HL-60 (cell line): ENCODE measurements around the gene ORC2.
"Not testable (repeated sequence)": the region's sequence is repeated elsewhere in the genome, so short reads cannot be mapped to it uniquely, and the experiment has no call there.

Experiments
- DNase-seq, 2 experiments: peaks; one replicate each; pipeline ENCODE4 v3.0.0-alpha.2; 2010 to 2020; ENCODE audit warnings: low read depth in 1 of 2, low spot score in 1 of 2
- H3K27ac ChIP-seq: fragments of 250-450 bp; sonication (Bioruptor Pico); replicated peaks from 2 replicates; pipeline ENCODE4 v1.5.1; 2020; ENCODE audit warnings: mild to moderate bottlenecking, moderate library complexity
- H3K27me3 ChIP-seq: fragments of 250-450 bp; sonication (Bioruptor Pico); 2 replicates; pipeline ENCODE4 v1.5.1; 2021; ENCODE audit warnings: mild to moderate bottlenecking, moderate library complexity; ENCODE audit not compliant: insufficient read depth, poor library complexity, severe bottlenecking
- H3K4me3 ChIP-seq: replicated peaks from 2 replicates; pipeline ENCODE4 v1.5.1; 2011; ENCODE audit warnings: mild to moderate bottlenecking, control low read depth, low read length; ENCODE audit not compliant: insufficient read depth
- GABPA ChIP-seq: IDR thresholded peaks from 2 replicates; pipeline ENCODE4 v1.6.1; 2012; ENCODE audit warnings: low read depth
- POLR2AphosphoS5 ChIP-seq: IDR thresholded peaks from 2 replicates; pipeline ENCODE4 v1.6.1; 2012; ENCODE audit warnings: low read depth
- SPI1 ChIP-seq: IDR thresholded peaks from 2 replicates; pipeline ENCODE4 v1.6.1; 2012; ENCODE audit warnings: low read depth, mild to moderate bottlenecking, borderline replicate concordance
- TF ChIP-seq, protein P1 (sequence below): IDR thresholded peaks from 2 replicates; pipeline ENCODE4 v1.6.1; 2012; ENCODE audit warnings: low read depth; ENCODE audit not compliant: insufficient replicate concordance
- TF ChIP-seq, protein P2 (sequence below): IDR thresholded peaks from one replicate; pipeline ENCODE4 v1.5.1; 2011; ENCODE audit warnings: low read length, control low read depth, inconsistent platforms; ENCODE audit not compliant: insufficient read depth

The ORC2 gene

DNA sequence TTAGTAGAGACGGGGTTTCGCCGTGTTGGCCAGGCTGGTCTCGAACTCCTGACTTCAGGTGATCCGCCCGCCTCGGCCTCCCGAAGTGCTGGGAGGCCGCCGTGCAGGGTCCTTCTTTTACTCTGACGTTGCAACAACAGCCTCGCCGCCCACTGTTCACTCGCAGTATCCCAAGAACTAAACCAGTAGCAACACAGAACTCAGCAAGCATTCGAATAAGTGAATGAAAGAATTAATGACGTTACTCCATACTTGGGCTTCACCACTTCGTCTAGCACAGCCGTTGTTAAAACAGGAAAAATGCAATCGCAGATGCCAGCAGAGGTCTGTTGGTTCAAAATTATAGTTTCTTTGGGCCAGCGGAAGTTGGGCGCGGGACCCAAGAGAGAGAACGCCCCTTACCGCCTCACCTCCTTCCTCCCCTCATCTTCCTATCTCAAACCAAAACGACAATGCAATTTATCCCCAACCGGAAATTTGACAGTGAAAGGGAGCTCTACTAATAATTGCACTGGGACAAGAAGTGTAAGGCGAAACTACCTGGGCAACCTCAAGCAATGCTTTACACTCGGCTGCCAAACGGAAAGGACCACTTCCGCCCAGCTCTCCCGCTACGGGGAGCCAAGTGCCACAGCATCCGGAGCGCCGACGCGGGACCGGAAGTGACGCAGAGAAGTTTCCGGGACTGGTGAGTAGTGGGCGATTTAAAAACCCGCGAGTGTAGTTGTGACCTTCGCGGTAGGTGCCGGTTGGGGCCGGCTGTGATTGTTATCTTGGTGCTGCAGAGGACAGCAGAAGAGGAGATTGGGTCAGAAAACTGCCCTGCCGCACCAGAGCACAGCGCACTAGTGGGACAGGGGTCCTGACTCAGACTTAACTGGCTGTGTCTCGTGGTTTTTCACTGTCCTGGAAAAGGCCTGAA is 74.5 kb downstream of the ORC2 start, which contains the start of the genes NIF3L1 and PPIL3:
TSS of gene NIF3L1 (plus strand) at position 668 of the 922 bp plus-strand sequence. CDS start 2,573 bp downstream, outside the sequence.
TSS of gene PPIL3 (minus strand) at position 374 of the 922 bp plus-strand sequence. CDS start 1,462 bp downstream, outside the sequence.
- peak within 1 kb of the TSS; percentile 94 for H3K27ac ChIP-seq
- peak; percentile 97 to 99 for DNase-seq
- peak; percentile 66 for TF ChIP-seq POLR2AphosphoS5
- peak; percentile 25; the same call in 1 of the 2 replicates for TF ChIP-seq SPI1
- TF ChIP-seq, protein P1, sequence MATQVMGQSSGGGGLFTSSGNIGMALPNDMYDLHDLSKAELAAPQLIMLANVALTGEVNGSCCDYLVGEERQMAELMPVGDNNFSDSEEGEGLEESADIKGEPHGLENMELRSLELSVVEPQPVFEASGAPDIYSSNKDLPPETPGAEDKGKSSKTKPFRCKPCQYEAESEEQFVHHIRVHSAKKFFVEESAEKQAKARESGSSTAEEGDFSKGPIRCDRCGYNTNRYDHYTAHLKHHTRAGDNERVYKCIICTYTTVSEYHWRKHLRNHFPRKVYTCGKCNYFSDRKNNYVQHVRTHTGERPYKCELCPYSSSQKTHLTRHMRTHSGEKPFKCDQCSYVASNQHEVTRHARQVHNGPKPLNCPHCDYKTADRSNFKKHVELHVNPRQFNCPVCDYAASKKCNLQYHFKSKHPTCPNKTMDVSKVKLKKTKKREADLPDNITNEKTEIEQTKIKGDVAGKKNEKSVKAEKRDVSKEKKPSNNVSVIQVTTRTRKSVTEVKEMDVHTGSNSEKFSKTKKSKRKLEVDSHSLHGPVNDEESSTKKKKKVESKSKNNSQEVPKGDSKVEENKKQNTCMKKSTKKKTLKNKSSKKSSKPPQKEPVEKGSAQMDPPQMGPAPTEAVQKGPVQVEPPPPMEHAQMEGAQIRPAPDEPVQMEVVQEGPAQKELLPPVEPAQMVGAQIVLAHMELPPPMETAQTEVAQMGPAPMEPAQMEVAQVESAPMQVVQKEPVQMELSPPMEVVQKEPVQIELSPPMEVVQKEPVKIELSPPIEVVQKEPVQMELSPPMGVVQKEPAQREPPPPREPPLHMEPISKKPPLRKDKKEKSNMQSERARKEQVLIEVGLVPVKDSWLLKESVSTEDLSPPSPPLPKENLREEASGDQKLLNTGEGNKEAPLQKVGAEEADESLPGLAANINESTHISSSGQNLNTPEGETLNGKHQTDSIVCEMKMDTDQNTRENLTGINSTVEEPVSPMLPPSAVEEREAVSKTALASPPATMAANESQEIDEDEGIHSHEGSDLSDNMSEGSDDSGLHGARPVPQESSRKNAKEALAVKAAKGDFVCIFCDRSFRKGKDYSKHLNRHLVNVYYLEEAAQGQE, result peak; percentile 83
- TF ChIP-seq GABPA, result peak; percentile 99
- TF ChIP-seq, protein P2, sequence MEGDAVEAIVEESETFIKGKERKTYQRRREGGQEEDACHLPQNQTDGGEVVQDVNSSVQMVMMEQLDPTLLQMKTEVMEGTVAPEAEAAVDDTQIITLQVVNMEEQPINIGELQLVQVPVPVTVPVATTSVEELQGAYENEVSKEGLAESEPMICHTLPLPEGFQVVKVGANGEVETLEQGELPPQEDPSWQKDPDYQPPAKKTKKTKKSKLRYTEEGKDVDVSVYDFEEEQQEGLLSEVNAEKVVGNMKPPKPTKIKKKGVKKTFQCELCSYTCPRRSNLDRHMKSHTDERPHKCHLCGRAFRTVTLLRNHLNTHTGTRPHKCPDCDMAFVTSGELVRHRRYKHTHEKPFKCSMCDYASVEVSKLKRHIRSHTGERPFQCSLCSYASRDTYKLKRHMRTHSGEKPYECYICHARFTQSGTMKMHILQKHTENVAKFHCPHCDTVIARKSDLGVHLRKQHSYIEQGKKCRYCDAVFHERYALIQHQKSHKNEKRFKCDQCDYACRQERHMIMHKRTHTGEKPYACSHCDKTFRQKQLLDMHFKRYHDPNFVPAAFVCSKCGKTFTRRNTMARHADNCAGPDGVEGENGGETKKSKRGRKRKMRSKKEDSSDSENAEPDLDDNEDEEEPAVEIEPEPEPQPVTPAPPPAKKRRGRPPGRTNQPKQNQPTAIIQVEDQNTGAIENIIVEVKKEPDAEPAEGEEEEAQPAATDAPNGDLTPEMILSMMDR, result no peak
- H3K4me3 ChIP-seq, result peak within 1 kb of the TSS; percentile 77
- H3K27me3 ChIP-seq, result no peaks in the 10 kb centered on the region

DNA sequence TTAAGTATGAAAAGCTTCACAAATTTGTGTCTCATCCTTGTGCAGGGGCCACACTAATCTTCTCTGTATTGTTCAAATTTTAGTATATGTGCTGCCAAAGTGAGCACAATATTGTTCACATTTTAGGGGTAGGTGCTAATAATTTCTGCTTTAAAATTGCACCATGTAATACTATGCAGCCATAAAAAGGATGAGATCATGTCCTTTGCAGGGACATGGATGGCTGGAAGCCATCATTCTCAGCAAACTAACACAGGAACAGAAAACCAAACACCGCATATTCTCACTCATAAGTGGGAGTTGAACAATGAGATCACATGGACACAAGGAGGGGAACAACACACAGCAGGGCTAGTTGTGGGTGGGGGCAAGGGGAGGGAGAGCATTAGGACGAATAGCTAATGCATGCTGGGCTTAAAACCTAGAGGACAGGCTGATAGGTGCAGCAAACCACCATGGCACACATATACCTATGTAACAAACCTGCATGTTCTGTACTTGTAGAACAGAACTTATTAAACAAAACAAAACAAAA is 81.7 kb downstream of the ORC2 start:
- not testable (repeated sequence) for H3K27ac ChIP-seq, DNase-seq, H3K4me3 ChIP-seq, H3K27me3 ChIP-seq

DNA sequence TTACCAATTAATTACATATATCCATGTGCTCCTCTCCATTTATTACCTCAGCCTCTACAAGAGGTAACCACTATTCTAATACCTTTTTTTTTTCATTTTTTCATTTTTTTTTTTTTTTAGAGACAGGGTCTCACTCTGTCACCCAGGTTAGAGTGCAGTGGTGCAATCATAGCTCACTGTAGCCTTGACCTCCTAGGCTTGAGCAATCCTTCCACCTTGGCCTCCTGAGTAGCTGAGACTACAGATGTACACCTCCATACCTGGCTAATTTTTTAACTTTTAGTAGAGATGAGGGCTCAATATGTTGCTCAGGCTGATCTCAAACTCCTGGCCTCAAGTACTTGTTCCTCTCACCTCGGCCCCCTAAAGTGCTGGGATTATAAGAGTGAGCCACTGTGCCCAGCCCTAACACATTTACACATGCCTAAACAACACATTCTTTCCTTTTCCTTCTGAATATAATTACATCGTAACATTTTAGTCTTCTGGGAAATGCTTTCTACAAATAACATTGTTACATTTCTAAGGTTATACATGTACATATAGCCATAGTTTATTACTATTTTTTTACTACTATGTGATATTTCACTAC is 85.1 kb downstream of the ORC2 start:
- no peaks in the 10 kb centered on the region for H3K27me3 ChIP-seq
- H3K4me3 ChIP-seq, result no peak overlapping the region
- no peak overlapping the region for H3K27ac ChIP-seq
- TF ChIP-seq SPI1 (no peak), GABPA (no peak), POLR2AphosphoS5 (no peak)
- TF ChIP-seq, protein P2, result no peak
- TF ChIP-seq, protein P1, result no peak
- DNase-seq, result no peak

DNA sequence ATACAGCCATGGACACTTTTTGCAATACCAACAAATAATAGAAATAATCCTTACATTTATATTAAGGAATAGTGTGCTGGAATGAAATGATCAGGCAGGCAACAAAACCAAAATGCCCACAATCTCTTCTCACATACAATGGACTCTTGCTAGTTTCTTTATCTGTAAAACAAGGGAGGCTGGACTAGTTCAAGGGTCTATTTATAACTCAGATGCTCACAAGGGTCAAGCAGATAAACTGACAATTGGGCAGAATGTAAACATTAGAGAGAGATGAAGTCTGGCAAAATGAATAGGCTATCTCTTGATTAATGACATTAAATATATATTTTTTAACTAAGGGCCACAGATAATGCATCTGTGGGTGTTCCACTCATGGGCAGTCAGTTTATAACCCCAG is 86.0 kb downstream of the ORC2 start:
- Histone ChIP-seq H3K27me3 (no peaks in the 10 kb centered on the region), H3K27ac (no peak overlapping the region), H3K4me3 (no peak overlapping the region)
- TF ChIP-seq, protein P2, result no peak
- TF ChIP-seq, protein P1, result no peak
- TF ChIP-seq GABPA, result no peak
- no peak for TF ChIP-seq POLR2AphosphoS5
- no peak for TF ChIP-seq SPI1
- DNase-seq, result no peak
